H1 (cell line): ENCODE data around the gene CCDC152. TPM values are rescaled to one million over a fixed set of nuclear protein-coding genes. Genes with fewer than 3 reads are reported as not detected.

Source experiments
- CTCF ChIA-PET: fragments of 300-600 bp; sonication (Branson Sonifier 250); formaldehyde crosslinking; loops from one replicate; lab custom pipeline; 2021; ENCODE audit not compliant: partially characterized antibody; lab: Charles Lee
- POLR2A ChIA-PET: fragments of 300-600 bp; sonication (Branson Sonifier 250); formaldehyde crosslinking; loops from one replicate; lab custom pipeline; 2021; ENCODE audit warnings: inconsistent platforms; ENCODE audit not compliant: partially characterized antibody; lab: Charles Lee
- DNase-seq, 2 experiments: peaks; one replicate each; pipeline versions ENCODE4 v3.0.0 to v3.0.0-alpha.2; 2010 to 2022; ENCODE audit warnings: low spot score in 2 of 2, low read depth in 1 of 2, mixed read lengths in 1 of 2
- FAIRE-seq: peaks from 2 replicates; lab custom pipeline; 2011; peaks lifted over from hg19 to GRCh38; lab: Jason Lieb, UNC
- H2AFZ ChIP-seq: 2 replicates; pipeline ENCODE4 v1.8.1; 2012; ENCODE audit warnings: low read length, inconsistent platforms
- H2AK5ac ChIP-seq: 2 replicates; pipeline ENCODE4 v1.6.1; 2013; ENCODE audit warnings: low read depth, low read length
- H2BK120ac ChIP-seq: replicated peaks from 2 replicates; pipeline ENCODE3; 2013; ENCODE audit warnings: low read depth, low read length, inconsistent platforms
- H2BK12ac ChIP-seq: 2 replicates; pipeline ENCODE4 v1.6.1; 2013; ENCODE audit warnings: low read depth, low read length
- H2BK15ac ChIP-seq: 2 replicates; pipeline ENCODE4 v1.6.1; 2013; ENCODE audit warnings: low read length
- H2BK20ac ChIP-seq: 2 replicates; pipeline ENCODE4 v1.6.1; 2013; ENCODE audit warnings: low read length
- H2BK5ac ChIP-seq: 2 replicates; pipeline ENCODE4 v1.6.1; 2013; ENCODE audit warnings: low read depth, low read length
- H3K14ac ChIP-seq: 2 replicates; pipeline ENCODE4 v1.6.1; 2013; ENCODE audit warnings: inconsistent platforms; ENCODE audit not compliant: insufficient read length
- H3K18ac ChIP-seq: 2 replicates; pipeline ENCODE4 v1.6.1; 2013; ENCODE audit warnings: low read length; ENCODE audit errors: extremely low read depth
- H3K23ac ChIP-seq: 2 replicates; pipeline ENCODE4 v1.6.1; 2013; ENCODE audit warnings: inconsistent platforms; ENCODE audit not compliant: insufficient read length
- H3K23me2 ChIP-seq: 2 replicates; pipeline ENCODE4 v1.6.1; 2013; ENCODE audit warnings: low read depth, low read length
- H3K27ac ChIP-seq: 2 replicates; pipeline ENCODE4 v1.6.1; 2011; ENCODE audit warnings: low read depth, low read length, inconsistent platforms
- H3K27me3 ChIP-seq, 4 experiments: replicated peaks in 1 of 4; 1 replicate in 1 of 4; 2 replicates in 3 of 4; pipeline versions ENCODE4 v1.6.1 to v1.8.1; 2011 to 2013; ENCODE audit warnings: low read length in 3 of 4, mild to moderate bottlenecking in 3 of 4, inconsistent platforms in 2 of 4, mixed read lengths in 2 of 4, moderate library complexity in 1 of 4; ENCODE audit not compliant: control insufficient read depth in 3 of 4, insufficient read depth in 3 of 4; ENCODE audit errors: extremely low read depth in 1 of 4
- H3K36me3 ChIP-seq, 4 experiments: 2 replicates each; pipeline versions ENCODE4 v1.6.1 to v1.8.1; 2011 to 2013; ENCODE audit warnings: mild to moderate bottlenecking in 4 of 4, low read length in 3 of 4, moderate library complexity in 2 of 4, control low read depth in 1 of 4, inconsistent platforms in 1 of 4; ENCODE audit not compliant: insufficient read depth in 4 of 4, control insufficient read depth in 2 of 4
- H3K4ac ChIP-seq: replicated peaks from 2 replicates; pipeline ENCODE3; 2013; ENCODE audit warnings: low read length, low read depth, mixed read lengths, inconsistent platforms; ENCODE audit not compliant: insufficient read length
- H3K4me1 ChIP-seq, 4 experiments: replicated peaks in 1 of 4; 1 replicate in 1 of 4; 2 replicates in 3 of 4; pipeline versions ENCODE4 v1.6.1 to v1.8.1; 2011 to 2013; ENCODE audit warnings: low read length in 3 of 4, inconsistent platforms in 2 of 4, mixed read lengths in 1 of 4; ENCODE audit not compliant: insufficient read depth in 4 of 4, control insufficient read depth in 3 of 4
- H3K4me2 ChIP-seq, 2 experiments: 2 replicates each; pipeline versions ENCODE4 v1.6.1 to v1.8.1; 2011 to 2013; ENCODE audit warnings: low read depth in 2 of 2, low read length in 2 of 2, control low read depth in 1 of 2, inconsistent platforms in 1 of 2, mild to moderate bottlenecking in 1 of 2; ENCODE audit not compliant: insufficient read depth in 1 of 2
- H3K4me3 ChIP-seq, 4 experiments: fragments of 200-600, 300-600 bp in 1 of 4; sonication (generic), shearing (Covaris generic), sonication (Bioruptor Twin) in 1 of 4; 2 replicates each; pipeline versions ENCODE4 v1.5.1 to v1.8.1; 2011 to 2016; ENCODE audit warnings: low read length in 4 of 4, low read depth in 3 of 4, control low read depth in 2 of 4, inconsistent platforms in 2 of 4, mild to moderate bottlenecking in 2 of 4, mixed read lengths in 1 of 4, moderate library complexity in 1 of 4; ENCODE audit not compliant: insufficient read depth in 2 of 4; ENCODE audit errors: extremely low read depth in 1 of 4
- H3K56ac ChIP-seq: replicated peaks from 2 replicates; pipeline ENCODE3; 2013; ENCODE audit warnings: low read depth, mild to moderate bottlenecking, mixed read lengths, low read length, inconsistent platforms; ENCODE audit not compliant: insufficient read length
- H3K79me1 ChIP-seq: 2 replicates; pipeline ENCODE4 v1.6.1; 2013; ENCODE audit warnings: low read depth, low read length, control low read depth
- H3K79me2 ChIP-seq, 2 experiments: 2 replicates each; pipeline versions ENCODE4 v1.6.1 to v1.8.1; 2012 to 2013; ENCODE audit warnings: low read length in 2 of 2, mild to moderate bottlenecking in 2 of 2, inconsistent platforms in 1 of 2; ENCODE audit not compliant: insufficient read depth in 2 of 2, control insufficient read depth in 1 of 2
- H3K9ac ChIP-seq, 4 experiments: replicated peaks in 1 of 4; 1 replicate in 1 of 4; 2 replicates in 3 of 4; pipeline versions ENCODE4 v1.6.1 to v1.8.1; 2011 to 2013; ENCODE audit warnings: low read depth in 3 of 4, low read length in 3 of 4, control low read depth in 2 of 4, mild to moderate bottlenecking in 2 of 4, moderate library complexity in 2 of 4, inconsistent platforms in 1 of 4; ENCODE audit errors: extremely low read depth in 1 of 4
- H3K9me3 ChIP-seq, 2 experiments: 2 replicates each; pipeline versions ENCODE4 v1.6.1 to v1.8.1; 2012 to 2013; ENCODE audit warnings: mild to moderate bottlenecking in 2 of 2, moderate library complexity in 2 of 2, control low read depth in 1 of 2, inconsistent platforms in 1 of 2, low read depth in 1 of 2, low read length in 1 of 2, mixed read lengths in 1 of 2; ENCODE audit not compliant: insufficient read depth in 2 of 2
- H4K20me1 ChIP-seq, 2 experiments: replicated peaks in 1 of 2; 2 replicates each; pipeline versions ENCODE3 to v1.8.1; 2011 to 2013; ENCODE audit warnings: inconsistent platforms in 2 of 2, low read length in 2 of 2, mild to moderate bottlenecking in 1 of 2; ENCODE audit not compliant: insufficient read depth in 2 of 2, control insufficient read depth in 1 of 2
- H4K5ac ChIP-seq: 2 replicates; pipeline ENCODE4 v1.6.1; 2013; ENCODE audit warnings: low read length, low read depth, mixed read lengths, inconsistent platforms; ENCODE audit not compliant: insufficient read length
- H4K8ac ChIP-seq: 2 replicates; pipeline ENCODE4 v1.8.0; 2013; ENCODE audit warnings: mild to moderate bottlenecking, moderate library complexity, low read length, inconsistent platforms; ENCODE audit not compliant: insufficient read depth; ENCODE audit errors: extremely low read depth
- H4K91ac ChIP-seq: replicated peaks from 2 replicates; pipeline ENCODE3; 2013; ENCODE audit warnings: low read length, mixed read lengths, inconsistent platforms; ENCODE audit not compliant: insufficient read length
- CREB1 ChIP-seq: IDR thresholded peaks from 2 replicates; pipeline ENCODE4 v1.6.1; 2012; ENCODE audit warnings: inconsistent platforms
- NANOG ChIP-seq: IDR thresholded peaks from 2 replicates; pipeline ENCODE4 v1.6.1; 2011; ENCODE audit warnings: low read length, low read depth, mild to moderate bottlenecking, inconsistent platforms; ENCODE audit not compliant: insufficient read depth, poor library complexity, severe bottlenecking
- WGBS, 2 experiments: shearing (Covaris generic) in 1 of 2; methylation state at CpG; one replicate each; pipeline versions ENCODE4 v1.1.6 to v1.1.7; 2013 to 2015; ENCODE audit warnings: low lambda C conversion rate in 2 of 2, mixed read lengths in 2 of 2, inconsistent platforms in 1 of 2, low coverage in 1 of 2, missing lambda C conversion rate in 1 of 2; ENCODE audit not compliant: insufficient replicate concordance in 2 of 2, insufficient coverage in 1 of 2, insufficient read length in 1 of 2; ENCODE audit errors: extremely low coverage in 1 of 2, missing lambda C conversion rate in 1 of 2; 5-methylcytosine and 5-hydroxymethylcytosine counted together
- polyA plus RNA-seq, 7 experiments: library from polyadenylated mRNA; depleted of rRNA in 3 of 7; stranded (reverse) in 5 of 7; unstranded in 2 of 7; fragments of >200 nt in 5 of 7; fragments of 200-250 nt in 2 of 7; gene quantifications; 1 replicate in 5 of 7; 2 replicates in 1 of 7; 4 replicates in 1 of 7; pipeline versions ENCODE4 v1.2.1 to v1.2.3, GENCODE V29; 2011 to 2013; ENCODE audit warnings: missing spikeins in 2 of 7, mixed read lengths in 2 of 7
- total RNA-seq: library from RNA; stranded (reverse); fragmentation: NEBNext Ultra II Directional; extraction: Animal tissue kit (Norgen Biotek cat#: 25700); gene quantifications from 2 replicates; pipeline ENCODE4 v1.2.1, GENCODE V29; 2021

The CCDC152 gene
- total and polyA plus RNA-seq, 2 of the 8 experiments (the other 6 are each of a cell fraction or from before 2014, with no cell fraction given) = 2.6 to 9.5 TPM

- no peak overlapping the region for H3K4ac ChIP-seq
- H4K5ac ChIP-seq = no peak overlapping the region
- POLR2A ChIA-PET = no interaction called here
- H2BK120ac ChIP-seq = no peak overlapping the region
- H4K20me1 ChIP-seq = no peaks in the 10 kb centered on the region
- no peak overlapping the region for H3K4me3 ChIP-seq
- H4K91ac ChIP-seq = no peak overlapping the region
- FAIRE-seq = no peak
- no peak overlapping the region for H2AK5ac ChIP-seq
- no peaks in the 10 kb centered on the region for H3K27me3 ChIP-seq
- no peak overlapping the region for H4K8ac ChIP-seq
- no peak overlapping the region for H2AFZ ChIP-seq
- no peak overlapping the region for H2BK20ac ChIP-seq
- no peak overlapping the region for H2BK12ac ChIP-seq
- no peak overlapping the region for H2BK5ac ChIP-seq
- no peak overlapping the region for H3K4me2 ChIP-seq
- DNase-seq = no peak
- no peak overlapping the region for H3K23ac ChIP-seq
- no peak overlapping the region for H3K9ac ChIP-seq
- WGBS, 2 experiments = 95% methylated on average over 1 of the region's 1 CpG; no CpG with 5 or more reads in 1 of the 2 experiments
- no peak for TF ChIP-seq CREB1
- TF ChIP-seq NANOG = no peak
- no peak overlapping the region for H3K27ac ChIP-seq
- no peaks in the 10 kb centered on the region for H3K79me2 ChIP-seq
- no peaks in the 10 kb centered on the region for H3K4me1 ChIP-seq
- no peaks in the 10 kb centered on the region for H3K36me3 ChIP-seq
- H3K23me2 ChIP-seq = no peaks in the 10 kb centered on the region
- CTCF ChIA-PET = interaction anchor here (1.8 kb wide), 1 partner anchor 11 kb away, joined by 3 read pairs; no protein-coding TSS in a partner anchor
- H3K56ac ChIP-seq = no peak overlapping the region
- no peaks in the 10 kb centered on the region for H3K79me1 ChIP-seq
- no peak overlapping the region for H2BK15ac ChIP-seq
- no peak overlapping the region for H3K14ac ChIP-seq
- H3K9me3 ChIP-seq = no peaks in the 10 kb centered on the region
- H3K18ac ChIP-seq = no peak overlapping the region
These were observed 22.5 kb downstream of the CCDC152 start for GRCh38 chr5:42779083-42779482.
